SU-DHL-6 (cell line): ENCODE data around the gene DGKA.
A peak's percentile ranks its signal among the peaks of the same experiment; 100 is the strongest.

Experiments used
- H2AFZ ChIP-seq: fragments of 200-600 bp; sonication (generic); 2 replicates; pipeline ENCODE4 v1.6.1; 2014; ENCODE audit warnings: low read depth, mild to moderate bottlenecking, moderate library complexity, mixed read lengths, antibody characterized with exemption, low read length; ENCODE audit not compliant: severe bottlenecking
- H3F3A ChIP-seq: fragments of 200-600 bp; shearing (Covaris generic); 2 replicates; pipeline ENCODE4 v1.6.0; 2016; ENCODE audit warnings: antibody characterized with exemption, mild to moderate bottlenecking; ENCODE audit not compliant: insufficient read depth
- H3K27ac ChIP-seq: fragments of 200-600 bp; sonication (generic); 2 replicates; pipeline ENCODE4 v1.5.1; 2016; ENCODE audit warnings: low read depth, mild to moderate bottlenecking, low read length, moderate library complexity, mixed read lengths
- H3K27me3 ChIP-seq: fragments of 200-600 bp; sonication (generic), shearing (Covaris generic); 2 replicates; pipeline ENCODE4 v1.6.0; 2014; ENCODE audit warnings: mild to moderate bottlenecking, low read length
- H3K36me3 ChIP-seq: fragments of 200-600 bp; sonication (generic); 2 replicates; pipeline ENCODE4 v1.6.1; 2014; ENCODE audit warnings: mild to moderate bottlenecking, low read length, mixed read lengths
- H3K4me2 ChIP-seq: fragments of 300-600, 200-600 bp; shearing (Covaris generic), sonication (generic); 2 replicates; pipeline ENCODE4 v1.6.0; 2014; ENCODE audit warnings: low read length, low read depth, mild to moderate bottlenecking; ENCODE audit not compliant: poor library complexity, severe bottlenecking
- H3K4me3 ChIP-seq: fragments of 200-600 bp; sonication (generic); 2 replicates; pipeline ENCODE4 v1.5.1; 2014; ENCODE audit warnings: antibody characterized with exemption, low read length, mild to moderate bottlenecking, mixed read lengths; ENCODE audit not compliant: insufficient read depth, poor library complexity, severe bottlenecking
- H3K79me2 ChIP-seq: fragments of 200-600 bp; sonication (generic); 2 replicates; pipeline ENCODE4 v1.6.1; 2014; ENCODE audit warnings: mild to moderate bottlenecking, low read length, moderate library complexity; ENCODE audit not compliant: insufficient read depth
- H3K9ac ChIP-seq: fragments of 200-600 bp; sonication (generic); 2 replicates; pipeline ENCODE4 v1.7.0; 2014; ENCODE audit warnings: mild to moderate bottlenecking, low read length
- H3K9me2 ChIP-seq: fragments of 200-600 bp; sonication (generic); replicated peaks from 2 replicates; pipeline ENCODE4 v1.6.1; 2014; ENCODE audit warnings: low read length; ENCODE audit not compliant: insufficient read depth
- H3K9me3 ChIP-seq: fragments of 200-600 bp; sonication (generic); 2 replicates; pipeline ENCODE4 v1.6.1; 2014; ENCODE audit warnings: low read length, mixed read lengths; ENCODE audit not compliant: insufficient read depth
- H4K20me1 ChIP-seq: fragments of 200-600 bp; sonication (generic); 2 replicates; pipeline ENCODE4 v1.6.1; 2014; ENCODE audit warnings: low read depth, mild to moderate bottlenecking, antibody characterized with exemption, low read length, moderate library complexity, mixed read lengths
- CTCF ChIP-seq: fragments of 200-600 bp; sonication (generic); IDR thresholded peaks from one replicate; pipeline ENCODE4 v1.5.1; 2017; ENCODE audit warnings: antibody characterized with exemption, mild to moderate bottlenecking, low read length, moderate library complexity; ENCODE audit not compliant: insufficient read depth, poor library complexity, severe bottlenecking
- EZH2phosphoT487 ChIP-seq: fragments of 200-600 bp; sonication (generic), shearing (Covaris generic); conservative IDR thresholded peaks from 2 replicates; pipeline ENCODE4 v1.6.1; 2018; ENCODE audit warnings: mild to moderate bottlenecking, antibody characterized with exemption, low read length, moderate library complexity, mixed read lengths

The DGKA gene

GRCh38 chr12:55931780-55932550 lies 1.0 kb downstream of the DGKA start:
- H3K27me3 ChIP-seq, result no peaks in the 10 kb centered on the region
- H3K36me3 ChIP-seq, result no peaks in the 10 kb centered on the region
- H2AFZ ChIP-seq, result peak overlapping the region; percentile 34
- peak overlapping the region; percentile 100 for H3K27ac ChIP-seq
- no peaks in the 10 kb centered on the region for H3K9me3 ChIP-seq
- H3K4me3 ChIP-seq, result peak overlapping the region; percentile 72
- peak overlapping the region; percentile 86 for H3K4me2 ChIP-seq
- H3K9ac ChIP-seq, result peak overlapping the region; percentile 91
- H3K9me2 ChIP-seq, result no peaks in the 10 kb centered on the region
- peaks cover 46% of the 10 kb centered on the region for H3F3A ChIP-seq
- H3K79me2 ChIP-seq, result peaks cover 15% of the 10 kb centered on the region; the same call in 1 of the 2 replicates
- TF ChIP-seq EZH2phosphoT487 (no peak), CTCF (no peak)
- no peaks in the 10 kb centered on the region for H4K20me1 ChIP-seq

- H3K9me2 ChIP-seq, result no peaks in the 10 kb centered on the region
- peak overlapping the region; percentile 100 for H3K27ac ChIP-seq
- peaks cover 41% of the 10 kb centered on the region for H3F3A ChIP-seq
- TF ChIP-seq EZH2phosphoT487 (no peak), CTCF (no peak)
- H3K27me3 ChIP-seq, result no peaks in the 10 kb centered on the region
- H3K79me2 ChIP-seq, result peaks cover 9% of the 10 kb centered on the region; the same call in 1 of the 2 replicates
- peak overlapping the region; percentile 86 for H3K4me2 ChIP-seq
- H2AFZ ChIP-seq, result no peak overlapping the region
- no peaks in the 10 kb centered on the region for H3K36me3 ChIP-seq
- H3K9ac ChIP-seq, result peak overlapping the region; percentile 91
- H4K20me1 ChIP-seq, result no peaks in the 10 kb centered on the region
- peak overlapping the region; percentile 72 for H3K4me3 ChIP-seq
- no peaks in the 10 kb centered on the region for H3K9me3 ChIP-seq
These were observed 1.6 kb downstream of the DGKA start for GRCh38 chr12:55932551-55932910.

GRCh38 chr12:55933169-55933798 lies 2.3 kb downstream of the DGKA start:
- Histone ChIP-seq H4K20me1 (no peaks in the 10 kb centered on the region), H3K4me3 (no peak overlapping the region), H3K36me3 (no peaks in the 10 kb centered on the region), H3K79me2 (peaks cover 9% of the 10 kb centered on the region; the same call in 1 of the 2 replicates), H3K9me3 (no peaks in the 10 kb centered on the region), H3K4me2 (peak overlapping the region; percentile 86), H2AFZ (no peak overlapping the region), H3F3A (peaks cover 34% of the 10 kb centered on the region), H3K27me3 (no peaks in the 10 kb centered on the region), H3K27ac (peak overlapping the region; percentile 100; the same call in 1 of the 2 replicates), H3K9me2 (no peaks in the 10 kb centered on the region), H3K9ac (peak overlapping the region; percentile 91; the same call in 1 of the 2 replicates)
- TF ChIP-seq CTCF (no peak), EZH2phosphoT487 (no peak)
